Spinal cord (tissue), 10 donors: ENCODE measurements around the gene PDK3. TPM values are rescaled to one million over a fixed set of nuclear protein-coding genes. Genes with fewer than 3 reads are reported as not detected.
A peak's percentile ranks its signal among the peaks of the same experiment; 100 is the strongest.

Source experiments
- DNase-seq, 6 donors: peaks; one replicate each; pipeline versions ENCODE4 v3.0.0 to v3.0.0-alpha.2; 2013 to 2015; ENCODE audit warnings: low spot score in 6 of 6, low read depth in 4 of 6
- H3K27ac ChIP-seq: one replicate; pipeline ENCODE4 v1.5.1; 2013; ENCODE audit warnings: low read depth, low read length, control low read depth
- H3K27me3 ChIP-seq: one replicate; pipeline ENCODE4 v1.6.1; 2013; ENCODE audit warnings: low read length; ENCODE audit not compliant: control insufficient read depth, insufficient read depth
- H3K36me3 ChIP-seq: one replicate; pipeline ENCODE4 v1.6.1; 2013; ENCODE audit warnings: low read length; ENCODE audit not compliant: control insufficient read depth, insufficient read depth
- H3K4me1 ChIP-seq: one replicate; pipeline ENCODE4 v1.6.1; 2013; ENCODE audit warnings: low read length; ENCODE audit not compliant: control insufficient read depth, insufficient read depth
- H3K4me3 ChIP-seq: one replicate; pipeline ENCODE4 v1.5.1; 2013; ENCODE audit warnings: low read depth, low read length, control low read depth
- H3K9me3 ChIP-seq: one replicate; pipeline ENCODE4 v1.6.1; 2013; ENCODE audit warnings: low read length; ENCODE audit not compliant: control insufficient read depth, insufficient read depth
- WGBS: methylation state at CpG from one replicate; pipeline ENCODE4 v1.1.5; 2013; ENCODE audit warnings: missing lambda C conversion rate; ENCODE audit not compliant: insufficient coverage; 5-methylcytosine and 5-hydroxymethylcytosine counted together
- long read RNA-seq, 4 donors: transcript quantifications; one replicate each; lab custom pipeline, GENCODE V29; 2026
- polyA plus RNA-seq, 2 donors: library from polyadenylated mRNA; unstranded; fragments of 120-200 nt; gene quantifications; one replicate each; pipeline ENCODE4 v1.2.1, GENCODE V29; 2013; ENCODE audit not compliant: insufficient read length in 2 of 2
- total RNA-seq, 2 donors: library from RNA; depleted of rRNA in 1 of 2; stranded (reverse); fragments of 120-200 nt in 1 of 2; fragments of >200 nt in 1 of 2; gene quantifications; one replicate each; pipeline versions ENCODE4 v1.2.3 to v1.2.4, GENCODE V29; 2013 to 2014
- donor health status: healthy.

Gene PDK3
- total RNA-seq (10 to 100 TPM; 12.8 to 27.5 TPM), polyA plus RNA-seq (1 to 10 TPM; 3.2 to 3.7 TPM)
- long read RNA-seq, donor 1, partial matches to known transcripts = 0 of 1 reads
- long read RNA-seq, donor 1, other reads (novel, unspliced or antisense) = 0 of 1 reads
- long read RNA-seq, donor 2 = 0 reads
- long read RNA-seq, donor 3 = 0 reads
- long read RNA-seq, donor 4 = 0 reads

GRCh38 chrX:24464836-24465531, at the start of gene PDK3:
Gene PDK3 (plus strand): TSS chrX:24465286. CDS start chrX:24465456, 170 bp downstream.
- 27% methylated on average over 83 of the region's 83 CpGs for WGBS
- Histone ChIP-seq H3K9me3 (no peaks in the 10 kb centered on the region), H3K36me3 (no peaks in the 10 kb centered on the region), H3K4me1 (peaks cover 3% of the 10 kb centered on the region), H3K27me3 (peaks cover 7% of the 10 kb centered on the region), H3K4me3 (peak within 1 kb of the TSS; percentile 68), H3K27ac (peak within 1 kb of the TSS; percentile 69)
- DNase-seq = peak; percentile 66 to 96 (median 74)

GRCh38 chrX:24415921-24416320, 49.2 kb upstream of the PDK3 start:
- Histone ChIP-seq H3K4me3 (no peak overlapping the region), H3K9me3 (no peaks in the 10 kb centered on the region), H3K27me3 (peaks cover 9% of the 10 kb centered on the region), H3K36me3 (no peaks in the 10 kb centered on the region), H3K27ac (no peak overlapping the region), H3K4me1 (no peaks in the 10 kb centered on the region)
- WGBS = 61% methylated on average over 3 of the region's 5 CpGs
- DNase-seq = no peak

GRCh38 chrX:24423960-24424359, 41.1 kb upstream of the PDK3 start:
- WGBS = no CpG with 5 or more reads among the region's 2 CpGs
- Histone ChIP-seq H3K4me3 (no peak overlapping the region), H3K9me3 (no peaks in the 10 kb centered on the region)

GRCh38 chrX:24424948-24425347, 40.1 kb upstream of the PDK3 start:
- Histone ChIP-seq H3K9me3 (no peaks in the 10 kb centered on the region), H3K27me3 (peaks cover 2% of the 10 kb centered on the region), H3K27ac (no peak overlapping the region), H3K4me3 (no peak overlapping the region), H3K4me1 (no peaks in the 10 kb centered on the region), H3K36me3 (no peaks in the 10 kb centered on the region)
- DNase-seq = peak in 1 of 6 donors; percentile 5
- 87% methylated on average over 3 of the region's 8 CpGs for WGBS

More at GRCh38 chrX:24423960-24424359, 41.1 kb upstream of the PDK3 start:
- H3K4me1 ChIP-seq = no peaks in the 10 kb centered on the region
- no peaks in the 10 kb centered on the region for H3K36me3 ChIP-seq
- no peak overlapping the region for H3K27ac ChIP-seq
- peak in 1 of 6 donors; percentile 4 for DNase-seq
- peaks cover 2% of the 10 kb centered on the region for H3K27me3 ChIP-seq

DNA sequence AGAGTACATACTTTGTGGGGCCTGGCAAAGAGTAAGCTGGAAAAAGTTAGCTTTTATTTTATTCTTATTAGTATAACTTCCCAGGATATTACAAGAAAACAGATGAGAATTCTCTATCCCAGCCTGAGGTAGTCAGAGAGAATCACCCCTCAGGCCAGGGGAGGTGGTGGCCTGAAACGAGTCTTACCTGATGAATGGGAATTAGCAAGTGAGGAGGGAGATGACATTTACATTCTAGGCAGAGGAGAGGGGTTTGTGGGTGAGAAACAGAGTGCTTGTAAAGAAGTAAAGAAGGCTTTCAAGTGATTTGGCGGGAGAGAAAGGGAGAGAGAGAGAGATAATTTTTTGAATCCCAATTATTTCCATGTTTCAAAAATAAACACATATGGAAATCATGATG, 39.3 kb upstream of the PDK3 start:
- Histone ChIP-seq H3K9me3 (no peaks in the 10 kb centered on the region), H3K4me1 (no peaks in the 10 kb centered on the region), H3K4me3 (no peak overlapping the region), H3K27me3 (peaks cover 6% of the 10 kb centered on the region), H3K27ac (no peak overlapping the region), H3K36me3 (no peaks in the 10 kb centered on the region)
- no peak for DNase-seq
- 33% methylated on average over 1 of the region's 2 CpGs for WGBS

- H3K4me1 ChIP-seq = no peaks in the 10 kb centered on the region
- DNase-seq = peak in 2 of 6 donors; percentile 21 to 60
- H3K27me3 ChIP-seq = peaks cover 6% of the 10 kb centered on the region
- H3K27ac ChIP-seq = no peak overlapping the region
- 100% methylated on average over 1 of the region's 2 CpGs for WGBS
- no peaks in the 10 kb centered on the region for H3K36me3 ChIP-seq
- H3K9me3 ChIP-seq = no peaks in the 10 kb centered on the region
- H3K4me3 ChIP-seq = no peak overlapping the region
These were observed 38.7 kb upstream of the PDK3 start for GRCh38 chrX:24426340-24426913.

DNA sequence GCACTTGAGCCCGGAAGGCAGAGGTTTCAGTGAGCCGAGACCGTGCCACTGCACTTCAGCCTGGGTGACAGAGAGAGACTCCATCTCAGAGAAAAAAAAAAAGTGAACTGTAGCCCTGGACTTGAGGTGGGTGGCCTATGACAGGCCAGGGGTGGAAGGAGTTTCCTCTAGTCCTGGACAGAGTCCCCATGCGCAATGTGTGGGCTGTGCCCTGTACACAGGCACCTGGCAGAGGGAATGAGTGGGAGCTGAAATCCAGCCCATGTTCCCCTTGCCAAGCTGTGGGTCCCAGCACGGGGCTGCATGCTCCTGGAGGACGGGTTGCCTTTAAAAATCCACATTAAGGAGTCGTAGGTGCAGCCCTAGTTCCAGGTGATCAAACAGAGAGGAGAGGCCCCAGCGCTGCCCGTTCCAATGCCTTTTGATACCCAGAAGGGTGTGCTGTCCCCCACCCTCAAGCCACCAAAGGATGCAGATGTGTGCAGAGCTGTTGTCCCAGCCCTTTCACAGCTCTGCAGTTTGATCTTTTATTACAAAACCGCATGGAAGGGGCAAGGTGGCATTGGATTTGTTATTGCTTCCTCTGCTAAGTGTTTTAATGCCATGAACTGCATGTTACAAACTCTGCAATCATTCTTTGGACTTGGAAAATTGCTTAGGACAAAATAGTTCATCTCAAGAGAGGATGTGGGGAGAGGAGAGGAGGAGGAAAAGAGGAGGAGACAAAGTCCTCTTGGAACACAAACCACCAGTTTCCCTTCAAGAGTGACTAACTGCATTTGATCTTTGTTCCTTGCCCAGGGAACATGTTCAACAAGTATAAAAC, 38.0 kb upstream of the PDK3 start:
- no peak for DNase-seq
- Histone ChIP-seq H3K9me3 (no peaks in the 10 kb centered on the region), H3K27me3 (peaks cover 6% of the 10 kb centered on the region), H3K4me3 (no peak overlapping the region), H3K4me1 (no peaks in the 10 kb centered on the region), H3K36me3 (no peaks in the 10 kb centered on the region), H3K27ac (no peak overlapping the region)
- WGBS = 73% methylated on average over 8 of the region's 10 CpGs

DNA sequence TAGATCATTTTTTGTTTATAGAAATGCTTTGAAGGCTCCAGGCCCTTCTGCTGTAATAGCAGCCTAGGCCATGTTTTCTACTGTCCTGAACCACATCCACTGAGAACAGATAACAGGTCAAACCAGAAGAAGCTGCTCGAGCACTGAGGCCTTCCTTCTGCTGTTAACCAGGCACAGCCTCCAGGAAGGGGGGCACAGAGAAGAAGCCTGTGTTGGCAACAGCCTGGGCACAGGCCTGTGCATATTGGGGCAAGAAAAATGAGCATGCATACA, 37.4 kb upstream of the PDK3 start:
- DNase-seq = no peak
- Histone ChIP-seq H3K27me3 (peaks cover 6% of the 10 kb centered on the region), H3K4me1 (no peaks in the 10 kb centered on the region), H3K36me3 (no peaks in the 10 kb centered on the region), H3K4me3 (no peak overlapping the region), H3K27ac (no peak overlapping the region), H3K9me3 (no peaks in the 10 kb centered on the region)
- 40% methylated on average over 1 of the region's 1 CpG for WGBS

GRCh38 chrX:24428516-24428915, 36.6 kb upstream of the PDK3 start:
- no peaks in the 10 kb centered on the region for H3K9me3 ChIP-seq
- H3K27ac ChIP-seq = no peak overlapping the region
- no peak for DNase-seq
- H3K4me1 ChIP-seq = no peaks in the 10 kb centered on the region
- WGBS = no CpG with 5 or more reads among the region's 4 CpGs
- no peak overlapping the region for H3K4me3 ChIP-seq
- H3K27me3 ChIP-seq = peaks cover 6% of the 10 kb centered on the region
- H3K36me3 ChIP-seq = no peaks in the 10 kb centered on the region
